ENCODE results near the gene ARL17A. TPM values are rescaled to one million over a fixed set of nuclear protein-coding genes. Genes with fewer than 3 reads are reported as not detected.
A peak's percentile ranks its signal among the peaks of the same experiment; 100 is the strongest.
"Not testable (repeated sequence)": the region's sequence is repeated elsewhere in the genome, so short reads cannot be mapped to it uniquely, and the experiment has no call there.

Gene ARL17A
- total RNA-seq, 3 donors from 2014 or later (not counting 1 experiment from before 2014, with no cell fraction given), result 21.9 to 32.6 (median 23.4) TPM

- H3K9me3 Mint-ChIP-seq; H3K36me3 ChIP-seq (ENCODE audit: control insufficient read depth, insufficient read depth, low read length); H3K4me3 ChIP-seq (ENCODE audit: low read length); H3K4me3 Mint-ChIP-seq; H3K4me1 Mint-ChIP-seq; H3K9me3 ChIP-seq (ENCODE audit: control insufficient read depth, insufficient read depth, low read length); H3K27ac Mint-ChIP-seq; DNase-seq; H3K4me1 ChIP-seq (ENCODE audit: control insufficient read depth, insufficient read depth, low read length); ATAC-seq; intact Hi-C loops (cut with micrococcal nuclease); H3K27ac ChIP-seq (ENCODE audit: low read length); H3K27me3 Mint-ChIP-seq (ENCODE audit: low read depth in 2 of 2); H3K27me3 ChIP-seq (ENCODE audit: control insufficient read depth, insufficient read depth, low read length); H3K36me3 Mint-ChIP-seq: not testable (repeated sequence)
- WGBS (ENCODE audit: insufficient coverage), result no CpG with 5 or more reads among the region's 3 CpGs
Observed at GRCh38 chr17:46585444-46585843, 6.0 kb upstream of the ARL17A start.

- H3K4me3 ChIP-seq (ENCODE audit: low read length); ATAC-seq; DNase-seq; H3K4me3 Mint-ChIP-seq; H3K4me1 ChIP-seq (ENCODE audit: control insufficient read depth, insufficient read depth, low read length); H3K9me3 ChIP-seq (ENCODE audit: control insufficient read depth, insufficient read depth, low read length); H3K36me3 Mint-ChIP-seq; H3K27me3 Mint-ChIP-seq (ENCODE audit: low read depth in 2 of 2); H3K9me3 Mint-ChIP-seq; intact Hi-C loops (cut with micrococcal nuclease); H3K27me3 ChIP-seq (ENCODE audit: control insufficient read depth, insufficient read depth, low read length); H3K4me1 Mint-ChIP-seq; H3K36me3 ChIP-seq (ENCODE audit: control insufficient read depth, insufficient read depth, low read length); H3K27ac Mint-ChIP-seq: not testable (repeated sequence)
- peak overlapping the region; percentile 49 for H3K27ac ChIP-seq (ENCODE audit: low read length)
- no CpG with 5 or more reads among the region's 18 CpGs for WGBS (ENCODE audit: insufficient coverage)
Observed at GRCh38 chr17:46580082-46580481, 591 bp upstream of the ARL17A start.

GRCh38 chr17:46571796-46572195, 7.7 kb downstream of the ARL17A start:
- DNase-seq; H3K9me3 ChIP-seq (ENCODE audit: control insufficient read depth, insufficient read depth, low read length); H3K27ac Mint-ChIP-seq; H3K4me3 ChIP-seq (ENCODE audit: low read length); ATAC-seq; H3K27me3 Mint-ChIP-seq (ENCODE audit: low read depth in 2 of 2); H3K4me1 ChIP-seq (ENCODE audit: control insufficient read depth, insufficient read depth, low read length); H3K36me3 ChIP-seq (ENCODE audit: control insufficient read depth, insufficient read depth, low read length); H3K4me1 Mint-ChIP-seq; H3K9me3 Mint-ChIP-seq; H3K27me3 ChIP-seq (ENCODE audit: control insufficient read depth, insufficient read depth, low read length); H3K27ac ChIP-seq (ENCODE audit: low read length); H3K4me3 Mint-ChIP-seq; intact Hi-C loops (cut with micrococcal nuclease); H3K36me3 Mint-ChIP-seq: not testable (repeated sequence)
- WGBS (ENCODE audit: insufficient coverage), result no CpG with 5 or more reads among the region's 4 CpGs

- ATAC-seq; H3K27me3 ChIP-seq (ENCODE audit: control insufficient read depth, insufficient read depth, low read length); H3K27ac Mint-ChIP-seq; H3K4me1 ChIP-seq (ENCODE audit: control insufficient read depth, insufficient read depth, low read length); H3K9me3 Mint-ChIP-seq; H3K36me3 ChIP-seq (ENCODE audit: control insufficient read depth, insufficient read depth, low read length); H3K36me3 Mint-ChIP-seq; H3K9me3 ChIP-seq (ENCODE audit: control insufficient read depth, insufficient read depth, low read length); H3K27ac ChIP-seq (ENCODE audit: low read length); DNase-seq; H3K4me3 ChIP-seq (ENCODE audit: low read length); H3K4me3 Mint-ChIP-seq; H3K27me3 Mint-ChIP-seq (ENCODE audit: low read depth in 2 of 2); intact Hi-C loops (cut with micrococcal nuclease); H3K4me1 Mint-ChIP-seq: not testable (repeated sequence)
- WGBS (ENCODE audit: insufficient coverage), result no CpG with 5 or more reads among the region's 1 CpG
Observed at GRCh38 chr17:46566980-46567379, 12.5 kb downstream of the ARL17A start.

GRCh38 chr17:46566284-46566683, 13.2 kb downstream of the ARL17A start:
- H3K27me3 Mint-ChIP-seq (ENCODE audit: low read depth in 2 of 2); H3K27ac ChIP-seq (ENCODE audit: low read length); H3K4me3 ChIP-seq (ENCODE audit: low read length); H3K4me3 Mint-ChIP-seq; H3K9me3 ChIP-seq (ENCODE audit: control insufficient read depth, insufficient read depth, low read length); H3K4me1 ChIP-seq (ENCODE audit: control insufficient read depth, insufficient read depth, low read length); H3K36me3 Mint-ChIP-seq; DNase-seq; H3K36me3 ChIP-seq (ENCODE audit: control insufficient read depth, insufficient read depth, low read length); H3K27me3 ChIP-seq (ENCODE audit: control insufficient read depth, insufficient read depth, low read length); H3K27ac Mint-ChIP-seq; H3K9me3 Mint-ChIP-seq; intact Hi-C loops (cut with micrococcal nuclease); H3K4me1 Mint-ChIP-seq: not testable (repeated sequence)
- no CpG with 5 or more reads among the region's 2 CpGs for WGBS (ENCODE audit: insufficient coverage)
- ATAC-seq, result peak; percentile 34 to 56 (median 52)

- H3K4me1 ChIP-seq (ENCODE audit: control insufficient read depth, insufficient read depth, low read length); intact Hi-C loops (cut with micrococcal nuclease); H3K36me3 ChIP-seq (ENCODE audit: control insufficient read depth, insufficient read depth, low read length); H3K27me3 ChIP-seq (ENCODE audit: control insufficient read depth, insufficient read depth, low read length); H3K27ac ChIP-seq (ENCODE audit: low read length); H3K27ac Mint-ChIP-seq; H3K9me3 Mint-ChIP-seq; H3K4me1 Mint-ChIP-seq; ATAC-seq; H3K9me3 ChIP-seq (ENCODE audit: control insufficient read depth, insufficient read depth, low read length); H3K4me3 Mint-ChIP-seq; H3K27me3 Mint-ChIP-seq (ENCODE audit: low read depth in 2 of 2); H3K4me3 ChIP-seq (ENCODE audit: low read length); H3K36me3 Mint-ChIP-seq; DNase-seq: not testable (repeated sequence)
- no CpG with 5 or more reads among the region's 3 CpGs for WGBS (ENCODE audit: insufficient coverage)
Observed at GRCh38 chr17:46560048-46560447, 19.4 kb downstream of the ARL17A start.

- no CpG with 5 or more reads among the region's 20 CpGs for WGBS (ENCODE audit: insufficient coverage)
- H3K27me3 Mint-ChIP-seq (ENCODE audit: low read depth in 2 of 2), result not testable (repeated sequence)
- ATAC-seq, result peak in 1 of 3 donors; percentile 56
Observed at GRCh38 chr17:46559155-46559554, 20.3 kb downstream of the ARL17A start.

GRCh38 chr17:46548607-46549006, 30.9 kb downstream of the ARL17A start:
- H3K9me3 ChIP-seq (ENCODE audit: control insufficient read depth, insufficient read depth, low read length); H3K9me3 Mint-ChIP-seq; ATAC-seq; DNase-seq; H3K27ac Mint-ChIP-seq; H3K27me3 Mint-ChIP-seq (ENCODE audit: low read depth in 2 of 2); intact Hi-C loops (cut with micrococcal nuclease); H3K4me1 Mint-ChIP-seq; H3K36me3 ChIP-seq (ENCODE audit: control insufficient read depth, insufficient read depth, low read length); H3K27ac ChIP-seq (ENCODE audit: low read length); H3K36me3 Mint-ChIP-seq; H3K4me3 Mint-ChIP-seq; H3K4me1 ChIP-seq (ENCODE audit: control insufficient read depth, insufficient read depth, low read length); H3K27me3 ChIP-seq (ENCODE audit: control insufficient read depth, insufficient read depth, low read length); H3K4me3 ChIP-seq (ENCODE audit: low read length): not testable (repeated sequence)
- 90% methylated on average over 6 of the region's 10 CpGs for WGBS (ENCODE audit: insufficient coverage)

More at GRCh38 chr17:46559155-46559554, 20.3 kb downstream of the ARL17A start:
- H3K4me1 ChIP-seq (ENCODE audit: control insufficient read depth, insufficient read depth, low read length); H3K4me3 Mint-ChIP-seq; H3K27ac Mint-ChIP-seq; H3K9me3 Mint-ChIP-seq; H3K36me3 Mint-ChIP-seq; H3K4me3 ChIP-seq (ENCODE audit: low read length); H3K27ac ChIP-seq (ENCODE audit: low read length); H3K4me1 Mint-ChIP-seq; intact Hi-C loops (cut with micrococcal nuclease); DNase-seq; H3K27me3 ChIP-seq (ENCODE audit: control insufficient read depth, insufficient read depth, low read length); H3K36me3 ChIP-seq (ENCODE audit: control insufficient read depth, insufficient read depth, low read length); H3K9me3 ChIP-seq (ENCODE audit: control insufficient read depth, insufficient read depth, low read length): not testable (repeated sequence)
